C4-2B (cell line): Measurements from ENCODE around the gene SLC25A42.

Experiments
- CTCF ChIP-seq: fragments of 450-650 bp; conservative IDR thresholded peaks from 2 replicates; pipeline ENCODE4 v1.5.1; 2017; ENCODE audit warnings: mild to moderate bottlenecking
- ZFX ChIP-seq: fragments of 450-650 bp; IDR thresholded peaks from 2 replicates; pipeline ENCODE4 v1.6.1; 2017

GRCh38 chr19:19064098-19064722 is 416 bp downstream of the SLC25A42 start:
- no peak for TF ChIP-seq CTCF
- TF ChIP-seq ZFX = no peak
